ENCODE measurements around the gene CYREN. TPM values are rescaled to one million over a fixed set of nuclear protein-coding genes. Genes with fewer than 3 reads are reported as not detected.

Gene CYREN
- total and polyA plus RNA-seq, 2 experiments from 2014 or later: 22.7 to 70.6 TPM

- no peak overlapping the region for H2AFZ ChIP-seq
- H3K36me3 Mint-ChIP-seq (ENCODE audit: low read depth): peaks cover 48% of the 10 kb centered on the region
- H3K36me3 ChIP-seq (ENCODE audit: insufficient read depth): peaks cover 5% of the 10 kb centered on the region; the same call in 1 of the 2 replicates
- H3K9me2 ChIP-seq (ENCODE audit: insufficient read depth): peaks cover 5% of the 10 kb centered on the region; the same call in 1 of the 2 replicates
- H4K20me1 ChIP-seq (replicated peaks; ENCODE audit: insufficient read depth): no peaks in the 10 kb centered on the region
- H3K27me3 Mint-ChIP-seq (ENCODE audit: insufficient read depth, low read depth, poor library complexity): no peaks in the 10 kb centered on the region
- ATAC-seq (no peak), DNase-seq (ENCODE audit: low spot score) (no peak)
- no peak overlapping the region for H3K27ac Mint-ChIP-seq
- H3K4me1 ChIP-seq (ENCODE audit: insufficient read depth): peaks cover 6% of the 10 kb centered on the region; the same call in 1 of the 2 replicates
- no peak overlapping the region for H3K4me3 ChIP-seq
- H3K27ac ChIP-seq (ENCODE audit: low read depth): no peak overlapping the region
- no peak overlapping the region for H3K4me3 Mint-ChIP-seq
- TF ChIP-seq JUNB (IDR thresholded peaks at IDR 0.05; ENCODE audit: unreplicated experiment) (no peak), CTCF (conservative IDR thresholded peaks at IDR 0.05; ENCODE audit: low read depth in 2 of 2) (no peak), POLR2AphosphoS5 (IDR thresholded peaks at IDR 0.05; ENCODE audit: low read depth) (no peak)
- no peaks in the 10 kb centered on the region for H3K27me3 ChIP-seq (ENCODE audit: insufficient read depth)
- H3K9me3 Mint-ChIP-seq: peaks cover 59% of the 10 kb centered on the region
- no peaks in the 10 kb centered on the region for H3F3A ChIP-seq (replicated peaks; ENCODE audit: low read depth)
- peaks cover 8% of the 10 kb centered on the region for H3K4me1 Mint-ChIP-seq
- H3K79me2 ChIP-seq (replicated peaks; ENCODE audit: insufficient read depth): no peaks in the 10 kb centered on the region
- no peak overlapping the region for H3K4me2 ChIP-seq
These were observed 15.8 kb downstream of the CYREN start for GRCh38 chr7:135154734-135155133.

- Mint-ChIP-seq H3K9me3 (peaks cover 40% of the 10 kb centered on the region), H3K4me1 (peaks cover 7% of the 10 kb centered on the region; the same call in 2 of the 3 replicates), H3K27ac (no peak overlapping the region), H3K27me3 (ENCODE audit: insufficient read depth, low read depth, poor library complexity) (no peaks in the 10 kb centered on the region), H3K4me3 (no peak overlapping the region), H3K36me3 (ENCODE audit: low read depth) (peaks cover 27% of the 10 kb centered on the region)
- TF ChIP-seq ZNF331 (CRISPR knock-in tag; IDR thresholded peaks at IDR 0.05; ENCODE audit: low read depth) (no peak), JUNB (IDR thresholded peaks at IDR 0.05; ENCODE audit: unreplicated experiment) (no peak), CREB1 (CRISPR knock-in tag; IDR thresholded peaks at IDR 0.05; ENCODE audit: low read depth) (no peak), EZH2 (IDR thresholded peaks at IDR 0.05; ENCODE audit: low read depth, unreplicated experiment) (no peak), NANOG (IDR thresholded peaks at IDR 0.05; ENCODE audit: borderline replicate concordance) (no peak), REST (IDR thresholded peaks at IDR 0.05; ENCODE audit: unreplicated experiment) (no peak)
- Histone ChIP-seq H3K27me3 (ENCODE audit: insufficient read depth) (no peaks in the 10 kb centered on the region), H3K4me2 (no peak overlapping the region), H4K20me1 (replicated peaks; ENCODE audit: insufficient read depth) (no peaks in the 10 kb centered on the region), H3F3A (replicated peaks; ENCODE audit: low read depth) (no peaks in the 10 kb centered on the region), H3K4me1 (ENCODE audit: insufficient read depth) (no peaks in the 10 kb centered on the region; the same call in 1 of the 2 replicates), H3K36me3 (ENCODE audit: insufficient read depth) (peaks cover 5% of the 10 kb centered on the region; the same call in 1 of the 2 replicates), H2AFZ (no peak overlapping the region), H3K9me2 (ENCODE audit: insufficient read depth) (peaks cover 5% of the 10 kb centered on the region; the same call in 1 of the 2 replicates), H3K27ac (ENCODE audit: low read depth) (no peak overlapping the region), H3K4me3 (no peak overlapping the region), H3K79me2 (replicated peaks; ENCODE audit: insufficient read depth) (no peaks in the 10 kb centered on the region)
- no peak for DNase-seq (ENCODE audit: low spot score)
- no peak for ATAC-seq
These were observed 18.1 kb downstream of the CYREN start for GRCh38 chr7:135152442-135152841.
